ENCODE data around the gene BASP1.
A peak's percentile ranks its signal among the peaks of the same experiment; 100 is the strongest.
"Not testable (repeated sequence)": the region's sequence is repeated elsewhere in the genome, so short reads cannot be mapped to it uniquely, and the experiment has no call there.

BASP1 gene

GRCh38 chr5:17217493-17218352 lies at the start of gene BASP1:
BASP1 (plus strand) TSS chr5:17217631; CDS start chr5:17275217, 57,586 bp downstream.
- peak; percentile 30 for DNase-seq

- DNase-seq = no peak
These were observed 47.9 kb upstream of the BASP1 start for GRCh38 chr5:17169507-17169906.

- DNase-seq = no peak
These were observed 44.6 kb upstream of the BASP1 start for GRCh38 chr5:17172791-17173190.

GRCh38 chr5:17174965-17175364 lies 42.5 kb upstream of the BASP1 start:
- DNase-seq = no peak

- no peak for DNase-seq
These were observed 39.7 kb upstream of the BASP1 start for GRCh38 chr5:17177501-17178372.

GRCh38 chr5:17178373-17178675 lies 39.1 kb upstream of the BASP1 start:
- no peak for DNase-seq

GRCh38 chr5:17180330-17180843 lies 37.0 kb upstream of the BASP1 start:
- no peak for DNase-seq

- no peak for DNase-seq
These were observed 36.3 kb upstream of the BASP1 start for GRCh38 chr5:17180864-17181723.

GRCh38 chr5:17182494-17182893 lies 34.9 kb upstream of the BASP1 start:
- DNase-seq = no peak

GRCh38 chr5:17182981-17183380 lies 34.5 kb upstream of the BASP1 start:
- no peak for DNase-seq

GRCh38 chr5:17183831-17184230 lies 33.6 kb upstream of the BASP1 start:
- DNase-seq = no peak

GRCh38 chr5:17184588-17184987 lies 32.8 kb upstream of the BASP1 start:
- DNase-seq = no peak

- DNase-seq = no peak
These were observed 32.1 kb upstream of the BASP1 start for GRCh38 chr5:17185349-17185748.

- no peak for DNase-seq
These were observed 31.7 kb upstream of the BASP1 start for GRCh38 chr5:17185773-17186172.

- DNase-seq = no peak
These were observed 31.2 kb upstream of the BASP1 start for GRCh38 chr5:17186256-17186655.

- DNase-seq = no peak
These were observed 30.2 kb upstream of the BASP1 start for GRCh38 chr5:17187011-17187785.

GRCh38 chr5:17187786-17188170 lies 29.7 kb upstream of the BASP1 start:
- no peak for DNase-seq

- peak; percentile 41 for DNase-seq
These were observed 27.9 kb upstream of the BASP1 start for GRCh38 chr5:17189381-17190036.

- peak; percentile 7 for DNase-seq
These were observed 27.1 kb upstream of the BASP1 start for GRCh38 chr5:17190242-17190778.

- no peak for DNase-seq
These were observed 26.5 kb upstream of the BASP1 start for GRCh38 chr5:17190799-17191391.

GRCh38 chr5:17191574-17191973 lies 25.9 kb upstream of the BASP1 start:
- not testable (repeated sequence) for DNase-seq

Data from CD4-positive, alpha-beta T cell treated with Interleukin-21 for 1 hour (primary cell).